HG03460 (cell line): ENCODE measurements around the gene TMOD1.
"Not testable (repeated sequence)": the region's sequence is repeated elsewhere in the genome, so short reads cannot be mapped to it uniquely, and the experiment has no call there.

Experiments
- ATAC-seq: cut with Tn5 transposase; IDR thresholded peaks from one replicate; pipeline ENCODE4 v1.9.1; 2021; ENCODE audit not compliant: unreplicated experiment

TMOD1 gene

DNA sequence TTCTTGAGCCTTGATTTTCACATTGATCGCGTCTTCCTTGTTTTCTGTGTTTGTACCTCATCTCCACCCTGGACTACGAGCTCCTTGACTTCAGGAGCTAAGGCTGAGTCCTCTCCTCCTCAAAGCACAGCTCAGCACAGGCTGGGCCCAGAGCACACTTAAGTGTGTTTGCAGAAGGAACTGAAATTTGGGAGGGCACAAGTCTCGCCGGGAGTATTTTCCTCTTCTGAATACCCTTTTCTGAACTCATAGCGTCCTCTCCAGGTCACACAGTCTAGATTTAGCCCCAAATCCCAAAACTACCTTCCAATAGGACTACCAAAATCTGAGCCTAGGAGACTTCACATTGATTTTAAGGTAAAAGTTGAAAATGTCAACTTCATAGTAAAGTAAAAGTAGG lies 90.1 kb downstream of the TMOD1 start:
- no peak for ATAC-seq

DNA sequence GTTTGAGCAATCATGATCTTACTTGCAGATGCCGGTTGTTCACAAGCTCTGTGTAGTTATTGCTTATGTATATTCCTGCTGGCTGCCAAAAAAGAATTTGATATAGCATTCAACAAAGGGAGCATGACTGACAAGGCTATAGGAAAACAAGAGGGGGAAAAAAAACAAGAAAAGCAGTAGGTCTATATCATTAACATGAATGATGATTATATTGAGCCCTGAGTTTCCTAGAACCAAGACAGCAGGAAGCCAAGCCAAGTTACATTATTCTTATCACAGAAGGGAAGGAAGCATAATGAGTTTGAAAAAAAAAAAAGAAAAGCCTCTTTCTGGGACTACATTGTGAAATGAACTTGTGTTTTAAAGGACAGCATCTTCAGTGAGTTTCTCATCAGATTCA lies 90.7 kb downstream of the TMOD1 start:
- no peak for ATAC-seq

DNA sequence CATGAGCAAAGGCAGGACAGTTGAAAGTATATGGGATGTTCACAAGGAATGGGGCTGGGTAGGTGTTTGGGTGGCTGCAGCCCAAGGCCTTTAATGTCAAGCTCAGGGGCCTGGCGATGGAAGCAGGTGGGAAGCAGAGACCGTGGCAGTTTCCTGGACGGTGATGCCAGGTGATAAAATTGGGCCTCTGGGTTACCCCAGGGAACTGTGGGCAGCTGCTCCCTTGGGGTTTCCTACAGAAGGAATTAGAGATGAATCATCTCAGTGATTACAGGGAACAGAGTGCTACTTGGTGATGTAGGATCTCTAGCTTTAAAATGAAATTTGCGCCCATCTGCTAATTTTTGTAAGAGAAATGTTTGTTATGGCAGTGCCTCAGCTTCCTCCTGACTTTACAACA lies 92.5 kb downstream of the TMOD1 start:
- no peak for ATAC-seq

DNA sequence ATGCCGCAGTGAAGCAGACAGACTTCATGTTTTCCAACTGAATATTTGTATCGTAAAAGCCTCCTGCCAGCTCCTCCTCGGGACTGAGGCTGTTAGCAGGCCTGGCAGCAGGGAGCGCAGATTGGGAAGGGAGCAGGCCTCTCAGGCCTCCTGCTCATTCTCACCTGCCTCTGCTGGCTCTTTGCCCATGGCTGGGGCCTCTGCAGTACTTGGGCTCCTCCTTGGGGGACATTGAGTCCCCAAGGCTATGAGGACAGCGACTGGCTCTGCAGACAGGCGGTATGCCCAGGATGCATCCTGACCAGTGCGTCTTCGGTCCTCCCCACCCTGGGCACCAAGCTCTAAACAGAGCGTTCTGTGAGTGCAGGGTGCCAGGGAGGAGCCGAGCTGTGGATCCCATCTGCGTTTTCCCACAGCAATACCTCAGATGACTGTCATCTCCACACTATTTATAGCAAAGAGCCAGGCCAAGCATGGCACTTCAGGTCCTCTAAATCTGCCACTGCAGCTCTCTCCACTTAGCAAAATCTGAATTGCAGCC lies 93.0 kb downstream of the TMOD1 start:
- ATAC-seq = no peak

DNA sequence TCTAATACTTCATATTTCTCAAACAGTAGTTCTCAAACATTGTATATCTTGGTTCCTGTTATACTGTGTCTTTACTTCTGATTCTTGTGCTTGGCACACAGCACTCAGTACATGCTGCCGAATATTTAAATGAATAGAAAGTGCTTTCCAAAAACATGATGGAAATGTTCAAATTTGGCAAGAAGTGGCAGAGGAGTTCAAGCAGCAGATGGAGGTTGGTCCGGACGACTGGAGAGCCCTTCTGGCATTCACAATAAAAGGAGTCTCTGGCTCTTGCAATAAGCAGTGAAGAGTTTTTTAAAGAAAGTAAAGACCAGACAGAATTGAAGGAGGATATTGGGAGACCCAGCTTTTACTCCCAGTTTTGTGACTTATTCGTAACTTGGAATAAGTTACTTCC lies 95.4 kb downstream of the TMOD1 start:
- ATAC-seq = no peak

DNA sequence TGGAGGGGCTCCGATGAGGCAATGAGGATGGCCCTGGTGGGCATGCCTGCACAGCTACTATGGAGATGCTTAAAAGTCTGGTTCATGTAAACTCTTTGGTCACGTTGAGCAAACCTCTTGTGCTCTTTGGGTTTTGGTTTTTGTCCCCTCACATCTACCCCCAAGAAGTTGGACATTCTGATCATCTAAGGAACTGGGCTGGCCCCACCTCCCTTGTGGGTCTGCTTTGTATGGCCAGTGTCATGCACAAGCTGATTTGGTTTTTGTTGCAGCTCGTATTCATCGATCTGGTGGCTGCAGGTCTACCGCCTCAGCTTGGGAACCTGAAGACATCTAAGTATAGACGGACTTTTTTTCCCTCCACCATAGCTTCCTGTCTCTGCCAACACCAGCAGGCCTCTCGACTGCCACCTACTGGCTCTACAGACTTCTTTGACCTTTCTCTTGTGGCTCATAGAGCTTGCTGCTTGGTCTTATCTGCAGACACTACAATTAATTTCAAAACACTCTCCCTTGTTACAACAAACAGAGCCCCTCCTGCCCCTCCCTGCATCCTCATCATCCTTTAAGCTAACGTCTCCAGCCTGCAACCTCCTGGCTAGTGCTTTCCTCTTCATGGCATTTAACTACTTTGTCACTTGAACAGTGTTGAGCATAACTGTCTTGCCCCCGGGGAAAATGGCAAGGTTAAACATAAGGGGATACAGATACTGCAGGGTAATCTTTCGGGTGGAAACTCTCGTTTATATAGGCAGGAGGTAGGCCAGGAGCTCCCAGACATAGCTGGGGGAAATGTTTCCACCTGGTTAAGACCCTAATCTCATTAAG lies 97.2 kb downstream of the TMOD1 start:
- ATAC-seq = peak; percentile 87

DNA sequence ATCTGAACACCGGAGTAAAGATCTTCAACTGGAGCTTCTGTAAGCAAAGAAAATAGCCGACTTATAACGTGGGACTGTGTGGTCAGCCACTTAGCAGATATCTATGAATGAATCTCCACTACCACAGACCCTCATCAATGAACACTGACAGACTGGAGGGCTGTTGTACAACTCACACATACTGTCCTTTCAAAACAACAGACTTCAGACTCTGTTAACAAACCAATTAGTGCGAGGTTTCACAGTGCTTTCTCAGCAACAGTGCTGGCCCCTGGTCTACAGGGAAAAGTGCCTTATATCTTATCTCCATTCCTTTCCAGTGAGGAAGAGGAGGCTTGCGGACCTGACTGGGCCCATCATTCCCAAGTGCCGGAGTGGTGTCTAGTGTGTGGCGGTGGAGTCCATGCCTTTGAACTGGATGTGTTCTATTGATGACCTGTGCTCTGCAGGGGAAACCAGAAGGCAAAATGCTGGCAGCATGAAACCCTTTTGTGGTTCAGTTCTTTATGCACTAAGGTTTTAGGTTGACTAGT lies 97.9 kb downstream of the TMOD1 start:
- ATAC-seq = no peak

DNA sequence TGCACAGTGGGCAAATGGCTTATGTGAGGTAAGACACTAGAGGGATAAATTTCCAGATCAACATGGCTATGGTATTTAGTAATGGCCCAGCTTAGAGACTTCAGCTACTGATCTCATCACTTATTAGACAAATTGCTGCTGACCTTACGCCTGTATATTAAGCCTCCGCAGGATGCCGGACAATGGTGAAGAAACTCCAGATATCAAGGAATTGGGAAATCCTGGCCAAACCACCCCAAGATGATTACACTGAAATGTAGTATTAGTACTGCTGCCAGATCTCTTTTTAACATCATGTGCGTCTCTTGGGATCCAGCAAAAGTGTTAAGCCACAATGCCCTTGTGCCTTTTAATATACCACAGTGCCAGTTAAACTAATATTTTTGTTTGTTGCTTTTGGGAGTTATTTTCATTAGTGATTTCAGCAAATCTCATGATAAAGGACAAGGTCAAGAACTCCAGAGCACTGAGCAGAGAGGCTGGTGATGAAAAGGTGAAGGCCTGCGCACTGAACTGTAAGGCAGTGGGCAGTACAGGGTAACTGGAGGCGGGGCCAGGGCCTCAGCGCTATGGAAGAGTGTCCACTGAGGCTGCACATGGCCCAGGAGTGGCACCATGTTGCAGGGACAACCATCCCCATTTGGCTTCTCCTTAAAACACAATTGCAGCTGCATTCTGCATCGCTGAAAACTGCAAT lies 99.2 kb downstream of the TMOD1 start:
- no peak for ATAC-seq

DNA sequence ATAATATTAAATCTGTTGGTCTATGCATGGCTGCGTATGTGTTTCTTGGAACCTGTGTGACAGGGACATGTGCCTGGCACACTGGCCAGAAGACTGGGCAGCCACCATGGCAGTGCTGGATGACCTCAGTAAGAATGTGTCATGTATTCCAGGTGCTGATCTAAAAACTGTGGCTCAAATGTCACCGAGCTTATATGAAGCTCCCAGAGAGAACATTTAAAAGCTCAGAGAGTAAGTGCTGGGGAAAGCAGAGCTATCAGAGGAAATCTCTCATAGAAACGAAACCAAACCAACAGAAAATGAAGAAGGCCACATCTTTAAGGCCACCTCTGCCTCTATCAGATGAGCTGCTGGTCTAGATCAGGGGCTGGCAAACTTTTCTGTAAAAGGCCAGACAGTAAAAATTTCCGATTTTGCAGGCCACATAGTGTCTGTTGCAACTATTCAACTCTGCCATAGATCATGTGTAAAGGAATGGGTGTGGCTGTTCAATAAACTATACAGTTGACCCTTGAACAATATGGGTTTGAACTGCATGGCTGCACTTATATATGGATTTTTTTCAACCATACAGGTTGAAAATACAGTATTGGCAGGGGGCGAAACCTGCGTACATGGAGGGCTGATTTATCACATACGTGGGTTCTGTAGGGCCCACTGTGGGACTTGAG lies 99.9 kb downstream of the TMOD1 start:
- no peak for ATAC-seq

DNA sequence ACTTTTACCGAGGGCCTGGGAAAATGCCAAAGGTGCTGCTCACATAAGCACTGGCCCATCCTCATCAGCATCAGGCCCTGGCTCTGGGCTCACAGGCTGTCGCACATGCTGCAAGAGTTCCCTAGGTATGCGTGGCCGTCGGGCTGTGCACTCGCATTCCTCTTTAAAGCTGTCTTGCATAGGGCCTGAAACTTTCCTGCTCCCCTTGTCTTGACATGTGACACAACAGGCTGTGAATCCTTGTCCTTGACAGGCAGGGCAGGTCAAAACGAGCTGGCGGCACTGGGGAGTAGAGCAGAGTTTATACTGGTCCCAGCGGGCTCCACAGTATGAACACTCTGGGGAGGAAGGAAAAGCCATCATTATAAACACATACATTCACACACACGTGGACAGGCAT lies 101.0 kb downstream of the TMOD1 start:
- ATAC-seq = no peak

DNA sequence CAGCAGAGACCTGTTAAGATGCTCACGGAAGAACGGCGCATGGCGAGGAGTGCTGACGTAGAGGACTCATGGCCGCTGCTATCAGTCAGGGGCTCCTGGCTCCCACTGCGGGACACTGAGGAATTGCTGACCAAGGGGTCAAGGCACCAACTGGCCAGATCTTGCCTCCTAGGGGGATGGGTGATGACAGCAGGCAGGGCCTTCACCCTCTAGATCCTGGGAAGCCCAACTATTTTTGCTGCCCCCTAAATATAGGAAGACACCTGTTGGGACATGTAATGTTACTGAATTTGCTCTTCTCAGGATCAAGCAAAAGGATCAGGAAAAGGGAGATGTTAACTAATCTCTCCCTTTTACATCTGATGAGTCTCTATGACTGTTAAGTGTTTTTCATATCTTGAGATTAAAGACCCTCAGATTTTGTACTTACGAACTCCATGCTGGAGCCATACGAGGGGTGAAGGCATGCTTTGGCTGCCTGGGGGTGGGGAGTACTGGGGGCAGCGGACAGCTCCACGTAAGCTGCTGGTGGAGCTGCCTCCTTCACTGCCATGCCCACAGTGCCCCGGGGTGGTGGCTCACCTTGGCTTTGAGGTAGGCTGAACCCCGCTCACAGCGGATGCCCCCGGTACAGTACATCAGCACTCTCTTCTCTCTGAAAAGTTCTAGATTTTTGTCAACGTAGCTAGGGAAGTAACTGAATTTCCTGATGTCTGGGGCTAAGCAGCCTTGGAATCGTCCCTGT lies 103.6 kb downstream of the TMOD1 start:
- no peak for ATAC-seq

DNA sequence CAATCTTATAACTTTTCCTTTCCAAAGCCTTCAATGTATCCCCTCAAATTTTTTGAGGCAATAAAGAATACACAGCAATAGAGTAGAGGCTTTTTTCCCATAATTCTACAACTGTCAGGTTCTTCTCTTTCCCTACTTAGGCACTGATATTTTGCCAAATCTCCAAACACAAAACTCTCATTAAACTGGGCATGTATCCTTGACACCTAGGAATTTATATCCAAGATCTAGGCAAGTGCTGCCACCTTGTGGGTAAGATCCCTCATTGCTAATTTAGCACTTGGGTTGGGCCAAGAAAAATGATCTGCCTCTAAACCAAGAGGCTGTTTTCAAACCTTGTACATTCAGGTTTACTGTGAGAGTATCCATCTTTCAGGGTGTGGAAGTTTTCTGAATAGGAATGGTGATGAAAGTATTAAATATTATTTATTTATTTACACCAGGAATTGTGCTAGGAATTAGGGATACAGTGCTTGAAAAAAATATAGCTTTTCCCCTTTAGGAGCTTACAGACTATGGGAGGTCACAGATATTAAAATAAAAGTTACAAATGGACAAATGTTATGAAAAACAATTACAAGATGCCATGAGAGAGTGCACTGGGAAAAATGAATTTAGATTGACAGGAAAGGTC lies 114.1 kb downstream of the TMOD1 start:
- ATAC-seq = no peak

DNA sequence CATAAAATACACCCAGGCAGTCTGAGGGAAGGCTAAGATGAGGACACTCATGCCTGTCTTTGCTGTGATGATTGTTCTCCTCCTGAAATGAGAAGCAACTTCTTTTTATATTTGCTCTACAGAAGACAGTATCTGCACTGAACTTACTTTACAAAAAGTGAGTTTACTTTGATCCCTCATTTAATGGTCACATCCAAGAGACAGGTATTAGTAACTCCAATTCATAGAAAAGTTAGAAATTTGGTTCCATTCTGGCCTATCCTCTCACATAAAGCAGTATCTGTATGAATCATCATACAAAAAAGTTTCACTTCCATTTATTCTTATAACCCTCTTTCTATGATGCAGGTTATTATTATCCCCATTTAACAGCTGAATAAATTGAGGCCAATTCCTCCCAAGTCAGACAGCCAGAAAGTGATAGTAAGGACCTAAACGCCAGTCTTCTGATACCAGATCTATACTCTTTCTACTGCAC lies 116.5 kb downstream of the TMOD1 start:
- no peak for ATAC-seq

DNA sequence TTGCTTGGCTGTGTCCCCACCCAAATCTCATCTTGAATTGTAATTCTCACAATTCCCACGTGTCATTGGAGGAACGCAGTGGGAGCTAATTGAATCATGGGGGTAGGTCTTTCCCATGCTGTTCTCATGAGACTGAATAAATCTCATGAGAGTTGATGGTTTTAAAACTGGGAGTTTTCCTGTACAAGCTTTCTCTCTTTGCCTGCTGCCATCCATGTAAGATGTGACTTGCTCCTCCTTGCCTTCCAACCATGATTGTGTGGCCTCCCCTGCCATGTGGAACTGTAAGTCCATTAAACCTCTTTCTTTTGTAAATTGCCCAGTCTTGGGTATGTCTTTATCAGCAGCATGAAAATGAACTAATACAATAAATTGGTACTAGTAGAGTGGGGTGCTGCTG lies 118.6 kb downstream of the TMOD1 start:
- ATAC-seq = not testable (repeated sequence)

DNA sequence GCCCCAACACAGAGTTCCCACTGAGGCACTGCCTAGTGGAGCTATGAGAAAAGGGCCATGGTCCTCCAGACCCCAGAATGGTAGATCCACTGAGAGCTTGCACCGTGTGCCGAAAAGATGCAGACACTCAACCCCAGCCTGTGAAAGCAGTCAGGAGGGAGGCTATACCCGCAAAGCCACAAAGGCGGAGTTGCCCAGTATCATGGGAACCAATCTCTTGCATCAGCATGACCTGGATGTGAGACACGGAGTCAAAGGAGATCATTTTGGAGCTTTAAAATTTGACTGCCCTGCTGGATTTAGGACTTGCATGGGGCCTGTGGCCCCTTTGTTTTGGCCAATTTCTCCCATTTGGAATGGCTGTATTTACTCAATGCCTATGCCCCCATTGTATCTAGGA lies 121.0 kb downstream of the TMOD1 start:
- ATAC-seq = not testable (repeated sequence)

DNA sequence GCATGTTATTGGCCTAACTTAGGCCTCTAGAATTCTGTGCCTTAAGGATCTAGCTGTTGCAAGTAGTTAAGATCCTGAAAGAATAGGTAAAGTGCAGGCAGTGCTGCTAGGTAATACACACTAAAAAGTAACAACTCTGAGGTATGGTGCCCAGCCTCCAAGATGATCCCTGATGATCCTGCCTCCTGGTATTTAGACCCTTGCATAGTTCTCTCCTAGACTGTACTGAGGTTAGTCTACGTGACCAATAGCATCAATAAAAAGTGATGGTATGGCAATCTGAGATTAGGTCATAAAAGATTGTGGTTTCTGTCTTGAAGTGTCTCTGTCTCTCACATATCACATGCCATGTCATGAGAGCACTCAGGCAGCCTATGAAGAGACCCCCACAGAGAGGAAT lies 122.5 kb downstream of the TMOD1 start:
- ATAC-seq = no peak

DNA sequence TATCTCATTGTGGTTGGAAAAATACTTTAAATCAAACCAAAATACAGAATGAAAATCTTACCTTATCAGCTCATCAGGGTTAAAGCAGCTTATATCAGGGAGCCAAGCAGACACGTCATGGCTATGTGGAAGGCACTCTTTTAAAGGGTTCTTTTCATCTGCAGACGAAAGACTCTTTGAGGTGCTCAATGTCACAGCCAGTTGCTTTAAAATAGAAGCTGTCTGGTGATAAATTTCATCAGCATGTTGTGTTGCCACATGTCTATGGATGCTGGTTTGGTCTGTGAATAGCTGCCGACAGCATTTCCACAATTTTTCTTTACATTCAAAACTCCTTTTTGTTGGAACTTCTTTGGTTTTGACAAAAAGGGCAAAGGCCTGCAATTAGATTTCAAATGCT lies 124.2 kb downstream of the TMOD1 start:
- no peak for ATAC-seq

DNA sequence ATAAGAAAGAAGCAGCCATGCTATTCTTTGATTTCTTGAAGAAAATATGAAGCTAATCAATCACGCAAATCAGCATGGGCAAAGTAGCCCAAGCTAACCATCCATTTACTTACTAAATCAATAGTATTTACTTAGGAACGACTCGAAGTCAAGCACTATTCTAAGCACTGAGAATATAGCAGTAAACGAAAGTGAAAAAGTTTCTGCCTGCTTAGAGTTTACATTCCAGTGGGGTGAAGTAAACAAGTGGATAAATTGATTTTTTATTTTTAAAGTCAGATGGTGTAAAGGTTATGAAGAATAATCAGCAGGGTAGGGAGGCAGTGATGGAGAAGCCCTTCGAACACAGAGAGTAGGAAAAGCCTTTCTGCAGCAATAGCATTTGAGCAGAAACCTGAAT lies 126.2 kb downstream of the TMOD1 start:
- ATAC-seq = no peak

DNA sequence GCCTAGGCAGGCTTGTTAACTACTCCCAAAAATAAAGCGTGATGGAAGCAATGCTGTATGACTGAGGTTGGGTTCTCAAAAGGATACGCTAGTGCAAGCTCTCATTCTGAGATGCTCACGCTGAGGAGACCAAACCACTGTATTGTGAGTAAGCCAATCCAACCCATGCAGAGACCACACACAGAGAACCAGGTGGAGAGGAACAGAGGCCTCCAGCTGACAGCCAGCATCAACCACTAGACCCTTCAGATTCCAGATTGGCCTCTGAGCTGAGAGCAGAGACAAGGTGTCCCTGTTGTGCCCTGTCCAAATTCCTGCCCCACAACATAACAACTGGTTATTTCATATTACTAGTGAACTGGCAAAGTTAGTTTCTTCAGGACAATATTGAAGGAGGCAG lies 127.2 kb downstream of the TMOD1 start:
- ATAC-seq = no peak

DNA sequence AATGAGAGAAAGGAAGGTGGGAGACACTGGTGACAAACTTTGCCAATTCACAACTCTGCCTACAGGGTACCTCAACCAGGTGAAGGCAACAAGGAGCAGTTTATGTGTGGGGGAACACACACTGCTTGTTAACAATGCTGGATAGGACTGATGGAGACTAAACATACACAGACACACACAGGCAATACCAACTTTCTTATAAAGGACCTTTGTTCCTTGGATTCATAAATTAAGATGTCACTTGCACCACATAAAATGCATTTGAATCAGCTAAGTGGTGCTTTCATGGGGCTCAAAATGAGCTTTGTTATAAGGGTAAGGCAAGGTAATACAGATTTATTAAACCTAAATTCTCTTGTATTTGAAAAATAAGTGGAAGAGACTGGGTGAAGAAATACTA lies 127.7 kb downstream of the TMOD1 start:
- ATAC-seq = no peak
